GM21786 (cell line): ENCODE measurements around the gene ZNF22.

ENCODE experiments used
- ATAC-seq: cut with Tn5 transposase; IDR thresholded peaks from one replicate; pipeline ENCODE4 v1.9.1; 2021; ENCODE audit not compliant: unreplicated experiment

Gene ZNF22

GRCh38 chr10:44963772-44964633, 36.7 kb upstream of the ZNF22 start:
- ATAC-seq = no peak

GRCh38 chr10:44965104-44965503, 35.6 kb upstream of the ZNF22 start:
- ATAC-seq = no peak

GRCh38 chr10:44965651-44966097, 35.0 kb upstream of the ZNF22 start:
- peak; percentile 33 for ATAC-seq

GRCh38 chr10:44966129-44966815, 34.5 kb upstream of the ZNF22 start:
- peak; percentile 18 for ATAC-seq

GRCh38 chr10:44966816-44967509, 33.8 kb upstream of the ZNF22 start:
- no peak for ATAC-seq

GRCh38 chr10:44967616-44968015, 33.1 kb upstream of the ZNF22 start:
- no peak for ATAC-seq

- ATAC-seq = no peak
Observed at GRCh38 chr10:44968091-44968490, 32.6 kb upstream of the ZNF22 start.

GRCh38 chr10:44968500-44969400, 32.0 kb upstream of the ZNF22 start:
- ATAC-seq = no peak

- ATAC-seq = no peak
Observed at GRCh38 chr10:44969854-44970253, 30.9 kb upstream of the ZNF22 start.

- no peak for ATAC-seq
Observed at GRCh38 chr10:44970812-44971395, 29.8 kb upstream of the ZNF22 start.

GRCh38 chr10:44971434-44971833, 29.3 kb upstream of the ZNF22 start:
- no peak for ATAC-seq

- no peak for ATAC-seq
Observed at GRCh38 chr10:44971935-44972757, 28.6 kb upstream of the ZNF22 start.

- no peak for ATAC-seq
Observed at GRCh38 chr10:44972874-44973306, 27.8 kb upstream of the ZNF22 start.

GRCh38 chr10:44973323-44974081, 27.2 kb upstream of the ZNF22 start:
- ATAC-seq = no peak

- no peak for ATAC-seq
Observed at GRCh38 chr10:44974082-44974627, 26.6 kb upstream of the ZNF22 start.

GRCh38 chr10:44974628-44975430, 25.9 kb upstream of the ZNF22 start:
- ATAC-seq = peak; percentile 59
